ENCODE results near the gene DDX60.

The DDX60 gene

DNA sequence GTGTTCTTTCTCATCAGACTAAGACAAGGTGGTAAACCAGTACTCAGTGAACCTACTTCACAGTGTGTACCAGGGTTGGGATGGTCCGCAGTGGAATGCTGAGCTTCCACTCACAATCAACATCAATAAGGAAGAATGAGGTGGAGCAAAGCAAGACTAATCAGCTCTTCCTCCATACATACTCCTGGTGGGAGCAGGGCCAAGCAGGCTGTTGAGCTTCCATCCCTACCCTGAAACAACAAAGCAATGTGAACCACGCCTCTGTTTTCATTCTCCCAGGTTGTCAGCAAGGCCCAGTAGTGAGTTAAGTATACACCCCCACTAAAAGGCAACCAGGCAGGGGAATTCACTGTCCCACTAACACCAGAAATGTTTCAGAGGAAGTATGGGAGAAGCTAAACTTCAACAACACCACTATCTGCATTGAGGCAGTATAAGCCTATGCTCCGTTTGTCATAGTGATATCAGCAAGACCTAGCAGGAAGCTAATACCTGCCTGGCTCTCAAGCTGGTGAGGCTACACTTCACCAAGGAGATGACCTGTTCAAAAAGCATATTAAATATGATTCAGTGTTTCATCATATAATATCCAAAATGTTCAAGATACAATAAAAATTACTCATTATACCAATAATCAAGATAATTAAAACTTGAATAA is 109.5 kb downstream of the DDX60 start:
- DNase-seq (ENCODE audit: low spot score) (no peak), FAIRE-seq (peak; percentile 27)

DNA sequence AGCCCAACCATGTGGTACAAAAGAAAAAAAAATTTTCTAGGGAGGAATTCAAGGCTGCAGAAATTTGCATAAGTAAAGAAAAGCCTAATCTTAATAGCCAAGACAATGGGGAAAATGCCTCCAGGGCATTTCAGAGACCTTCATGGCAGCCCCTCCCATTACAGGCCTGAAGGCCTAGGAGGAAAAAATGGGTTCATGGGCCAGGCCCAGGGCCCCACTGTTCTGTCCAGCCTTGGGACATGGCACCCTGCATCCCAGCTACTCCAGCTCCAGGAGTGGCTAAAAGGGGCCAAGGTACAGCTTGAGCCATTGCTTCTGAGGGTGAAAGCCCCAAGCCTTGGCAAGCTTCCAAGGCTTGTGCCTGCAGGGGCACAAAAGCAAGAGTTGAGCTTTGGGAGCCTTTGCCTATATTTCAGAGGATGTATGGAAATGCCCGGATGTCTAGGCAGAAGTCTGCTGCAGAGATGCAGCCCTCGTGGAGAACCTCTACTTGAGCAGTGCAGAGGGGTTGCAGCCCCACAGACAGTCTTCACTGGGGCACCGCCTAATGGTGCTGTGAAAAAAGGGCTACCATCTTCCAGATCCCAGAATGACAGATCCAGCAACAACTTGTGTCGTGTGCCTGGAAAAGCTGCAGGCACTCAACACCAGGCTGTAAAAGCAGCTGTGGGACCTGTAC is 115.2 kb downstream of the DDX60 start:
- DNase-seq (ENCODE audit: low spot score): no peak
- no peak for FAIRE-seq

DNA sequence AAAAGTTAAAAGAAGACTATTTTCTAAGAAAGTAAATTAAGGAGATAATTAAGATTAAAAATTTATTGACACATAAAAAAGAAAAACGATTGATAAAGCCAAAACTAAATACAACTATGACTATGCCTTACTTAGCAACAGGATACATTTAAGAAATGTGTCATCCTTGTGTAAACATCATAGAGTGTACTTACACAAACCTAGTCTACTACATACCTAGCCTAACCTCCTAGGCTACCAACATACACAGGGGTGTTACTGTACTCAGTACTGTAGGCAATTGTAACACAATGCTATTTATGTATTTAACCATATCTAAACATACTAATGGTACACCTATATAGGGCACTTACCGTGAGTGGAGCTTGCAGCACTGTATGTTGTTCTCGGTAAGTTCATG is 117.9 kb downstream of the DDX60 start:
- DNase-seq (ENCODE audit: low spot score): no peak
- FAIRE-seq: no peak

DNA sequence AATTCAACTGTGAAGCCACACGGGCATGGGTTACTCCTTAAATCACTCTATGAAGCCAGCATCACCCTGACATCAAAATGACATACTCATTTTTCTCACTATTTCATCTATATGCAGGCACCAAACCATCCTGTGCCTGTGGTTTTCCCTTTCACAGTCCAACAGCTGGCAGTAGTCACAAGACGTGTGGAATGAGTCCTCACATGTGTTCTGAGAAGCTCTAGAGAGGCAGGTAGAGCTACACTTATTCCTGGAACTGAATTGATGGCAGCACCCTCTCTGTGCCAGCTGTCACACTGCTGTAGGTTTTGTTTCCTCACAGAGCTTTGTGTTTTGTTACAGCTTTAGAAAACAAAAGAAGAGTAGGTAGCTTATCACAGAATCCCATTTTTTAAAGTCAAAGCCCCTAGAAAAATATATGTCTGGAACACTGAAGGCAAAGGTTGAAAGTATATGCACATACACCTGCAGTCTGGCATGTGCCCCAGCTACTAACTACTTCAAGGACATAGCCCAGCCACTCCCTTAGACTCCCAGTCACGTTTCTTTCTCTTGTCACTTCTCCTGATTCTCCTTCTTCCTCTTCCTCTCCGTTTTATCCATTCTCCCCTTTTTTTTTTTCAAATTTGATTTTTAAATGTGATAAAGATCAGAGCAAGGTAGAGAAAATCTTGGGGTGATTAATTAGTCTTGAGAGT is 119.1 kb downstream of the DDX60 start:
- no peak for FAIRE-seq

DNA sequence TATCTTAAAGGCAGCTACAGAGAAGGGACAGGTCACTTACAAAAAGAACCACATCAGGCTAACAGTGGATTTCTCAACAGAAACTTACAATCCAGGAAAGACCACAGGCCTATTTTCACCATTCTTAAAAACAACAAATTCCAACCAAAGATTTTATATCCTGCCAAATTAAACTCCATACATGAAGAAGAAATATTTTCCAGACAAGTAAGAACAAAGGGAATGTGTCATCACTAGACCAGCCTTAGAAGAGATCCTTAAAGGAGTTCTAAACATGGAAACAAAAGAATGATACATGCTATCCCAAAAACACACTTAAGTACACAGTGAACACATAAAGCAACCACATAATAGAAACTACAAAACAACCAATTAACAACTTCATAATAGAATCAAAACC is 120.6 kb downstream of the DDX60 start:
- no peak for DNase-seq (ENCODE audit: low spot score)
- no peak for FAIRE-seq

More for the DNA sequence above, 119.1 kb downstream of the DDX60 start:
- DNase-seq (ENCODE audit: low spot score): no peak

DNA sequence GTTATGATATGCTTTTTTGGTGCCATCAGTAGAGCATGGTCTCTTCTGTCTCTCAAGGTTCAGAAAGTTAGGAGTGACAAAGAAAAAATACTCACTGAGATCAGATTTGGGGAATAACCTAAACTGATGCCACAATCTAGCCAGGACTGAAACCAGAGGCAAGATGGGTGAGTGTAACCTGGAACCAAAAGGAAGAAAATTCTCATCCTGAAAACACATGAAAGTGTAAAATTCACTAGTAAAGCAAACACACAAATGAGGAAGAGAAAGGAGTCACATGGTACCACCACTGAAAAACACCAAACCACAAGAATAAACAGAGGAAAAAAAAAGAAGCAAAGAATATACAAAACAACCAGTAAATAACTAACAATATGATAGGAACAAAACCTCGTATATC is 129.8 kb downstream of the DDX60 start:
- FAIRE-seq (no peak), DNase-seq (ENCODE audit: low spot score) (no peak)

DNA sequence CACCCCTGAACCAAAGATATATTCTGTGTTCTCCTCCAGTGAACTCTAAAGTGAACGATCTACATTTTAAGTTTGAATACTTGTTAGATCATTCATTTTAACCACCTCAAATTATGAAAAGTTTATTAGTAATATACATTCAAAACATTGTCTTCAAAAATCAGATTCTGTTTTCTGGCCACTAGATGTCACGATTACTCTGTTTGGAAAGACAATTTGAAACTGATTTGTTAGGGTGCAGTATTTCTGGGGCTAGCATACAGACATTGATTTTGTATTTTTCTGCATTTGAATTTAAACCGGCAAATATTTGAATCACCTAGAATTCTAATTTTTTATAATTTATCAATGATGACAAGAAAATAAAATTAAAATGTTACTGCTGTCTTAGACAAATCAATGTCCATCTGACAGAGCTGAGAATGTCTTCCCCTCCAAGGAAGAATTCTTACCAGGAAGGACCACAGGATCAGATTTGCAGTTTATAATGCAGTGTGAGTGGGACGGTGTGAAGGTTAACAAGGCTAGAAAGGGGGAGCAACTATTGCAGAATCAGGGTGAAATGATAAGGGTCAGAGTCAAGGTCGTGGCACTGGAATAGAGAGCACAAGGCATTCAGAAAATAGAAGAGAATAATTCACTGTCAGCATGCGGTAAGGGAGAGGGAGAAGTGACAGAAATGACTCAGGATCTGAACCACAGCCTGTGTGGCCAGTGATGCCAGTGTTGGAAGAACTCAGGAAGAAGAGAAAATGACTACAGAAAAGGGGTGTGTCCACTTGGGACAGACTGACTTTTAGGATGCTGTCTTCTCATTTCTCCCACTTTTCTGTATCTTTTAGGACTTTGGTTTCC is 134.6 kb downstream of the DDX60 start:
- FAIRE-seq: no peak

DNA sequence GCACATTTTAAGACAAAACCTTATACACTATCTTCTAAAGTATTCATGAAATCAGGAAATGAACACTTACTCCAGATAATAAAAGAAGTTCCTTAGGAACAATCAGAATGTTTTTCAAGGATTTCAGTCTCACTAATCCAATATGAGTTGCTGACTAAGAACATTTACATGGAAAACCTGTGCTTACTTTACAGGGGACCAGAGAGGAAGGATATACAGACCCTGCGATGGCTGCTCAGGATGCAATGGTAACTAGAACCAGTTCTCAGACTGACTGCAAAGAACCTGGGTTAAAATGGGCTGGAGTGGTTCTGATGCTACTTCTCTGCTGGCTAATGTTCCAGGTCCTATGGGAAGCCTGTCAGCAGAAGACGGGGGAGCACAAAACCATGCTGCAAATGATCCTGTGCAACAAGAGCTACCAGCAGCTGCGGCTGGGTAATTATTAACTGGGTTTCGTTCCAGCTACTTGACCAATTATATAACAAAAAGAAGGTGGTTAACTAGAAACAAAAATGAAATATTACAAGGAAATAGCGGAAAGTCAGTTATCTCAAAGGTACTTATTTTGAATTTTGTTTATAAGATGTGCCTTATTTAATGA is 140.9 kb downstream of the DDX60 start:
- DNase-seq (ENCODE audit: low spot score): no peak
- FAIRE-seq: no peak

More for the DNA sequence above, 134.6 kb downstream of the DDX60 start:
- DNase-seq (ENCODE audit: low spot score): no peak

DNA sequence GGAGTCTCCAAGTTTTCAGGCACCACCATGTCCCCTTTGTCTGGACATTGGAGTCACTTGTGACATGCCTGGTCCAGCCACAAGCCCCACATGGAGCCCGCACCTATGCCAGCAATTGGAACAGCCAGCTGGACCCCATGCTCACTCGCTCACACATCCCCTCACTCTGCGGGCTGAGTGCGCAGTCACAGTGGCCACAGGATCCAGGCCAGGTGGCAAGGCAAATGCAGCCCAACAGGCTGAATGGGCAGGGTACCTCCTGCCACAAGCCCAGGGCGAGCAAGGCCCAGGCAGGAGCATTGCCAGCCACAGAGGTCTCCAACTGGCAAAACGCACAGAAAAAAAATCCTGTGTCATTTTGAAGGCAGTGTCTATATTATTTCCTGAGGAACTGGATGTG is 144.2 kb downstream of the DDX60 start:
- FAIRE-seq (no peak), DNase-seq (ENCODE audit: low spot score) (no peak)

DNA sequence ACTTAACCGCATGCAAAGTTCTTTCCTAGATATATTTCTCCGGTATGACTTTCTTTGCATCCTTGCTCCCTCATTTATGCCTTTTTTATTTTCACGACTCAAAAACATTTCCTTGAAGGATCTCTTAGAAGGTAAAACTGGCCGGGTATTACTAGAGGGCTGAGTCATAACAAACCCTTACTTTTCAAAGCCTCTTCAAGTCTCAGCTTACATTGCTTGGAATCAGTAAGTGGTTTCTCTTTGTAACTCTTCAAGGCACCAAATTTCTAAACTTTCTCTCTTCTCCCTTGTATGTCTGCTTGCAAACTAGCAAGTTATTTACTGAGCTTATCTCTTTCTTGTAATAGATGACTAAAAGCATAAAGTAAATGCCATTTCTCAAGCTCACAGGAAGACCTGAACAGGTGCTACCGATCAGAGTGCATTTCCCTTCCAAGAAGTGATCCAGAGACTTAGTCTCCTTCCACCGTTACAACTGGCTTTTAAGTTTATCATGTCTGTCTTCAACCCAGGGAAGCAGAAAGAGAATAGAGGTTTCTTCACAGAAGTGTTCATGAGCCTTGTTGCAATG is 150.8 kb downstream of the DDX60 start:
- DNase-seq (ENCODE audit: low spot score): no peak
- no peak for FAIRE-seq
